Astrocyte (in vitro differentiated cells and primary cell): ENCODE results near the gene LYRM4.

Source experiments
- EZH2 ChIP-seq: IDR thresholded peaks from 2 replicates; pipeline ENCODE4 v1.6.1; 2012; ENCODE audit warnings: mild to moderate bottlenecking, low read length, inconsistent platforms; ENCODE audit not compliant: insufficient read depth
- TF ChIP-seq, protein P1 (sequence below): IDR thresholded peaks from 2 replicates; pipeline ENCODE4 v1.5.1; 2011; ENCODE audit warnings: low read depth, mild to moderate bottlenecking, inconsistent platforms, low read length, moderate library complexity; ENCODE audit not compliant: insufficient read depth

DNA sequence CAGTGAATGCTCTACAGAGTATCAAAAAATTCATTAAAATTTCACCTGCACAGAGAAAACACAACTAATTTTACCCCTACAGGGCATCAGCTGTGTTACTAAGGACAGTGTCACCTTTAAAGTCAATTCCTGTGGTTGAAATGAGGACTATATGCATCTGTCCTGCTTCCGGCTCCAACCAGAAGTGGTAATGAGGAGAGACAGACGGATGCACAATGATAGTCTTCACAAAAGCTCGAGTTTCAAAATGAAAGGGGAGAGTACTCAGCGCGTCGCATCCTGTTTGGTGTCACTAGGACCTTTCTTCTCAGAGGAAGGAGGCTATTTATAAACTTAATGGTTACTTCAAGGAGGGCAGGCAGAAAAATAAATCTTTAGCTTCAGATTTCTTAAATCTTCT is 86.5 kb downstream of the LYRM4 start:
- TF ChIP-seq, protein P1, sequence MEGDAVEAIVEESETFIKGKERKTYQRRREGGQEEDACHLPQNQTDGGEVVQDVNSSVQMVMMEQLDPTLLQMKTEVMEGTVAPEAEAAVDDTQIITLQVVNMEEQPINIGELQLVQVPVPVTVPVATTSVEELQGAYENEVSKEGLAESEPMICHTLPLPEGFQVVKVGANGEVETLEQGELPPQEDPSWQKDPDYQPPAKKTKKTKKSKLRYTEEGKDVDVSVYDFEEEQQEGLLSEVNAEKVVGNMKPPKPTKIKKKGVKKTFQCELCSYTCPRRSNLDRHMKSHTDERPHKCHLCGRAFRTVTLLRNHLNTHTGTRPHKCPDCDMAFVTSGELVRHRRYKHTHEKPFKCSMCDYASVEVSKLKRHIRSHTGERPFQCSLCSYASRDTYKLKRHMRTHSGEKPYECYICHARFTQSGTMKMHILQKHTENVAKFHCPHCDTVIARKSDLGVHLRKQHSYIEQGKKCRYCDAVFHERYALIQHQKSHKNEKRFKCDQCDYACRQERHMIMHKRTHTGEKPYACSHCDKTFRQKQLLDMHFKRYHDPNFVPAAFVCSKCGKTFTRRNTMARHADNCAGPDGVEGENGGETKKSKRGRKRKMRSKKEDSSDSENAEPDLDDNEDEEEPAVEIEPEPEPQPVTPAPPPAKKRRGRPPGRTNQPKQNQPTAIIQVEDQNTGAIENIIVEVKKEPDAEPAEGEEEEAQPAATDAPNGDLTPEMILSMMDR = no peak
- no peak for TF ChIP-seq EZH2
